ENCODE measurements around the gene DPP4.

The DPP4 gene

DNA sequence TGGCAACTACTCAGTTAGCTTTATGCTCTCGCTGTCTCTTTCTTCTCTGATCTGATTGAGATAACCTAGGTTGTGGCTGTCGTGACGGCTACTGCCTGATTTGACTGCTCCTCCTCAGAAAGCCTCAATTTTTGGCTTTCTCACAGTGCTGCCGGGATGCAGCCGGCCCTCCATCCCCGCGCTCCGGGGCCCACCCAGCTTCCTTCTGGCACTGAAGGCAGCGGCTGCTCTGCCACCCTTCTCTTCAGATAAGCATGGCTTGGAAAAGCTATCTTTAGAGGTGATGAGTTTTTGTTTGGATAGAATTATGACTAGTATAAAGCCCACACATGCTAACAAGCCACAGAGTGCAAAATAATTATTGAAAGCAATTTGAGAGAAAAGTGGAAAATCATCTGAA, 102.5 kb downstream of the DPP4 start:
- no peak overlapping the region for H3K4me3 ChIP-seq (ENCODE audit: low read length)
- DNase-seq (ENCODE audit: low read depth): no peak
- TF ChIP-seq, protein P1, sequence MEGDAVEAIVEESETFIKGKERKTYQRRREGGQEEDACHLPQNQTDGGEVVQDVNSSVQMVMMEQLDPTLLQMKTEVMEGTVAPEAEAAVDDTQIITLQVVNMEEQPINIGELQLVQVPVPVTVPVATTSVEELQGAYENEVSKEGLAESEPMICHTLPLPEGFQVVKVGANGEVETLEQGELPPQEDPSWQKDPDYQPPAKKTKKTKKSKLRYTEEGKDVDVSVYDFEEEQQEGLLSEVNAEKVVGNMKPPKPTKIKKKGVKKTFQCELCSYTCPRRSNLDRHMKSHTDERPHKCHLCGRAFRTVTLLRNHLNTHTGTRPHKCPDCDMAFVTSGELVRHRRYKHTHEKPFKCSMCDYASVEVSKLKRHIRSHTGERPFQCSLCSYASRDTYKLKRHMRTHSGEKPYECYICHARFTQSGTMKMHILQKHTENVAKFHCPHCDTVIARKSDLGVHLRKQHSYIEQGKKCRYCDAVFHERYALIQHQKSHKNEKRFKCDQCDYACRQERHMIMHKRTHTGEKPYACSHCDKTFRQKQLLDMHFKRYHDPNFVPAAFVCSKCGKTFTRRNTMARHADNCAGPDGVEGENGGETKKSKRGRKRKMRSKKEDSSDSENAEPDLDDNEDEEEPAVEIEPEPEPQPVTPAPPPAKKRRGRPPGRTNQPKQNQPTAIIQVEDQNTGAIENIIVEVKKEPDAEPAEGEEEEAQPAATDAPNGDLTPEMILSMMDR (conservative IDR thresholded peaks at IDR 0.05; ENCODE audit: low read depth, low read length): no peak

DNA sequence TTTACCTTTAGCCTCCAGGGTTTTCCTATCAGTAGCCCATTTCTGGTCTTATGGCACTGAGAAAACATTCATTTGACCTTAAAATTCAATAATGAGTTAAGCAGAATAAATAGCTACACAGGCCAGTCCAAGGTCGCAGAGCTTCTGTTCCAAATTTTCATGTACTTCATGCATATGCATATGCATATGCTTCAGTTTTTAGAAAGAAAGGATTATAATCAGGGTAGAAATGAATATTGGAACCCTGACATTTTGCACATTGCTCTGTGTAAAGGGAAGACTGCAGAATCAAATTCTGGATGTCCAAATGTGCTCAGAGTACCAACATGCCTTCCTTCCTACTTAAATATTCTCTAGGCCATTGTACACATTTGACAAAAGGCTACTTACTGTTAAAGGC, 104.9 kb downstream of the DPP4 start:
- DNase-seq (ENCODE audit: low read depth): no peak
- no peak overlapping the region for H3K4me3 ChIP-seq (ENCODE audit: low read length)
- TF ChIP-seq, protein P1 (conservative IDR thresholded peaks at IDR 0.05; ENCODE audit: low read depth, low read length): no peak

DNA sequence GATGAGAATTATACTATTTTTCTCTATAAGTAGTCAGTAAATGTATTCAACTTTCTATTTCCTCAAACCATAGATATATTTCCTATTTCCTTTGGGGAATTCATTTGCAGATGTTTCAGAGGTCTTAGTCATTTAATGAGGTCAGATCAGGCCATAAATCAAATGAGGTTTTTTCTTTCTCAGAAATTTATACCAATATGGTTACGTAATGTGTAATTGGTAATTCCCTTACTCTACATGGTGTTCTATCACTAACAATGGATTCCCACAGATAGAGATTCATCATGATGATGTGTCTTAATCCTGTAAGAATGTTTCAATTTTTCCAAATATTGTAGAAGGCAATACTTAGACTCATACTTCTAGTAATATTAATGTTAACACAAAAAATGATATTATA, 108.0 kb downstream of the DPP4 start:
- H3K4me3 ChIP-seq (ENCODE audit: low read length): no peak overlapping the region
- TF ChIP-seq, protein P1 (conservative IDR thresholded peaks at IDR 0.05; ENCODE audit: low read depth, low read length): no peak
- DNase-seq (ENCODE audit: low read depth): no peak

DNA sequence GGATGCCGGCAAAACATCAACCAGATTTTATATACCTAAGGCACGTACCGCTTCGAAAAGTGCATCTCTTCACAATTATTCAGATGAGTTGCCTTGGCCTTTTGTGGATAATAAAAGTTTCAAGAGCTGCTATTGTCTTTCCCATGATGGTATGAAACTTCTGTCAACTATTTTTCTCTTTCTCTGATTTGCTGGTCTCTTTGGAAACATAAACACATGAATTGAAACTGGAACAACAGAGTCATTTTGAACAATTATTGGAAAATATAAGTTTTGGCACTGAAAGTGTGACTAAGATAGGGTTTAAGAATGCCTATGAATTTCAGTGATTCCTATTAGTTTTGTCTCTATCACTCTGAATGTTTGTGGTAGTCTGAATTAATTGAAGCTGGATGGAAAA, 109.9 kb downstream of the DPP4 start:
- TF ChIP-seq, protein P1 (conservative IDR thresholded peaks at IDR 0.05; ENCODE audit: low read depth, low read length): no peak
- DNase-seq (ENCODE audit: low read depth): no peak

DNA sequence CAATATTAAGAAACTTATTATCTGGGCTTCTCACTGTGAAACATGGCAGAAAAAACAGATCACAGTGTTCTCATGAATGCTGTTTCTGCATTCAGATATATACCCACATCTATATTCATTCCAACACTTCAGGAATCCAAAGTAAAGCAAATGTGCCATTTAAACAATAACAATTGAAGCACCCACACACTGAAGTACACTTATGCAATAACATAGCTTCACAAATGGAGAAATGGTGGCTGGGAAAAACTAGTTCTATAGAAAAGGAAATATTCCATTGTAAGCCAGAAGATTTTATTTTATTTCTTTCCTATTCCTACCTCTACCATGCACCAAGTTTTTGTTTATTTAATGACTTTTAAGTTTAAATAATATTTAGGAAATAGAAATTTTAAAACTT, 111.9 kb downstream of the DPP4 start:
- TF ChIP-seq, protein P1 (conservative IDR thresholded peaks at IDR 0.05; ENCODE audit: low read depth, low read length): no peak

More for the DNA sequence above, 109.9 kb downstream of the DPP4 start:
- H3K4me3 ChIP-seq (ENCODE audit: low read length): no peak overlapping the region

DNA sequence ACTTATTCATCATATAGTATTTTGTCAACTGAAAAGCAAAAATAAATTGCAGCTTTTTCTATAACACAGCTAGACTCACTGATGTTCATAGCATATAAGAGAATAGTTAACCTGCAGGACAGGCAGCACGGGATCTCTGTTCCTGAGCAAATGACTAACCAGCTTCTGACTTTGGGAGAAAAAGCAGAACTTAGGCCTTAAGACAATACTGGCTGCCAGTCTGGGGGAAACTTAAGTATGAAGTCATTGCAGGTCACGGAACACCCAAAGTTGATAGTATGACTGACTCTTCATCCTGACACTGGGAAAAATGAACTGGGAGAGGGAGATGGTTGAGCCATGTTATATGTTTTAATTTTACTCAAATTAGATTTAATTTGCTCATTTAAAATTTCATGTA, 113.0 kb downstream of the DPP4 start:
- no peak for DNase-seq (ENCODE audit: low read depth)
- H3K4me3 ChIP-seq (ENCODE audit: low read length): no peak overlapping the region
- TF ChIP-seq, protein P1 (conservative IDR thresholded peaks at IDR 0.05; ENCODE audit: low read depth, low read length): no peak

More for the DNA sequence above, 111.9 kb downstream of the DPP4 start:
- no peak for DNase-seq (ENCODE audit: low read depth)
- no peak overlapping the region for H3K4me3 ChIP-seq (ENCODE audit: low read length)

DNA sequence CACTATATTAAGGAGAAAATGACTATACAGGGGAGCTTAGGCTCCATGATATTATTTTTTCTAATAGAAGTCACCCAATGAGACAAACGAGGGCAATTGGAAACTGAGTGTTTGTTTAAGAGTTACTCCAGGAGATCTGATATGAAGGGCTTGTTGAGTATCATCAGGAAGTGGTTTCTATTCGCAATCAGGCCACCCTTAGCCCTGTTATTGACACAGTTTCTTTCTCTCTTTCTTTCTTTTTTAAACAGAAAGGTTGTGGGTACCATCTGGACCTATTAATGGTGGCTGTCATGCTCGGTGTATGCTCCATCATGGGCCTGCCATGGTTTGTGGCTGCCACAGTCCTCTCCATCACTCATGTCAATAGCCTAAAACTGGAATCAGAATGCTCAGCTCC, 117.3 kb downstream of the DPP4 start:
- no peak for DNase-seq (ENCODE audit: low read depth)
- no peak overlapping the region for H3K4me3 ChIP-seq (ENCODE audit: low read length)
- TF ChIP-seq, protein P1 (conservative IDR thresholded peaks at IDR 0.05; ENCODE audit: low read depth, low read length): no peak

Measured in retinal pigment epithelial cell (primary cell).